ENCODE measurements around the gene NRXN3.
A peak's percentile ranks its signal among the peaks of the same experiment; 100 is the strongest.

Gene NRXN3

GRCh38 chr14:78721756-78722480 lies 551.7 kb downstream of the NRXN3 start:
- no peak for DNase-seq (ENCODE audit: low spot score)

GRCh38 chr14:78725086-78725485 lies 554.9 kb downstream of the NRXN3 start:
- DNase-seq (ENCODE audit: low spot score): no peak

DNA sequence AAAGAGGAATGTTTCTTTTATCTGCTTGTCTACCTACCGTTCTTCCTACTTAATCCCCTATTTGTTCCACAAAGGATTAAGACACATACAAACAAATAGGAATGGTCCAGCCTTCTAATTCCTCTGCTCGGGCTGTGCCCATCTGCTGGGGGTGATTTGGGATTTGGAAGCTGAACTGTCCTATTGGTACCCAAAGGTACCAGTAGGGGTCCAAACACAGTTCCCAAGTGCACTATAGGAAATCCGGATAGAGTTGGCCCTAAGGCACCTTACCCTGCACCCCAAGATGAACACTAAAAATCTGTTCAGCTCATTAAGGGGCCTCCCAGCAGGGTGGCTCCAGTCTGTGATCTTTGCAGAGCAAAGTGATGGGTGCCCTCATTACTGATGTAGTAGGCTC lies 566.9 kb downstream of the NRXN3 start:
- DNase-seq (ENCODE audit: low spot score): no peak

- no peak for DNase-seq (ENCODE audit: low spot score)
These were observed 567.4 kb downstream of the NRXN3 start for GRCh38 chr14:78737601-78738000.

DNA sequence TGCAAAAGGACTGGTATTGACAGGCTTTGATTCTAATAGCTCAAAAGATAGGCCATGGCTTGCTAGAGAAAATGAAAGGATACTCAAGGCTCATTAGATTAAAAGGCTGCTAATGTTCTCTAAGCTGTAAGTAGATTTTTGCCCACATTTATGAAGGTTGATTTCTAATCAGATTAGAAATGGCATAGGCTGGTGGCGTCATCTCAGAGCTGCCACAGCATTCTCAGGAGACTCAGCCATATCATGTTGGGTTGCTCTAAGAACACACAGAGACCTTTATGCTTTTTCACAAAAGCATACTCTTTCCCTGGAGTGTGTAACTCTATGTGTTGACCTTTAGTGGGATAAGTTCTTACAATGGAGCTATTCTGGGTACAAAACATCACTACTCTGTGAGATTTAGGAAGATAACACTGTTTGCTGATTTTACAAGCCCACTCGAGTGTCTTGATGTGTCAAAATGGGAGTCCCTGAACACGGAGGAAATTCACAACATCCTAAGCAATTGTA lies 576.0 kb downstream of the NRXN3 start:
- no peak for DNase-seq (ENCODE audit: low spot score)

DNA sequence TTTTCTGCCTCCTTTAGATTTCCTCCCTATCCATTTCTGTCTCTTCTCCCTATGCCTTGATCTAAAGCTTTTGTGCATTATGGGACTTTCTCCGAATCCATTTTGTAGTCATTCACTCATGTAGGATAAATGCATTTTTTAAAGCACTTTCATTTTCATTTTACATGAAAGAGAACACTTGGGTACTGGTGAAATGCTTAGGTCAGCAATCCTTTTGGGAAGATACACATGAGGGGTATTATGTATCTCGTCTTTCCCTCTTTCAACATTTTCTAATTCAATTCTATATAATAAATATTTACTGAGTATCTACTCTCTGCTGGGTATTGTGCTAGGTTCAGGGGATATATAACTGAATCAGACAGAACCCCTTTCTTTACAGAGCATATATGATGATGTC lies 577.6 kb downstream of the NRXN3 start:
- no peak for DNase-seq (ENCODE audit: low spot score)

DNA sequence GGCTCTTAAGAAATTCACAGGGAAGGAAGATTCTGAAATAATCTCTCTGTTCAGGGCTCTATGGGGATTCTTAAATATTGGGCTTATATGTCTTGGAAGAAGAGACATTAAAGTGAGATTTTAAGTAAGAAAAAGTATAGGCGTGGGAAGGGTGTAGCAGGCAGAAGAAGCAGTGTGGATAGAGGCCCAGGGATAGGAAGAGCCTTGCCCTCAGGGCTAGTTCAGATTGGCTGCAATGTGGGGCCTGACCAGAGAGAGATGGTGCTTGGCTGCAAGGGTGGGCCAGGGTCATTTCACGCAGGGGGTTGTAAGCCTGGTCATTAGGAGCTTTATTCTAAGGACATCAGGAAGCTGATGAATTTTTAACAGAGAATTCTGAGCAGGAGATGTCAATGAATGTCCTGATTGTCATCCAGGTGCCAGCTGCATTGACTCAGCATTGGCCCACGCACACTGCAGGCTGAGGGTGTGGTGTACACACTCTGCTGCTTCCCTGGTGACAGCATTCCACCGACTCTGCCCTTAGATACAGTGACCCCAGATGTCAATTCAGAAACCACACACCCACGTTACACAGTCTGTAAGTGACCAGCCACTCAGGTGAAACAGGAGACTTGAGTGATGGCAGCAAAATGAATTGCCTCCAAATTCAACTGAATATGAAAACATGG lies 582.5 kb downstream of the NRXN3 start:
- DNase-seq (ENCODE audit: low spot score): no peak

DNA sequence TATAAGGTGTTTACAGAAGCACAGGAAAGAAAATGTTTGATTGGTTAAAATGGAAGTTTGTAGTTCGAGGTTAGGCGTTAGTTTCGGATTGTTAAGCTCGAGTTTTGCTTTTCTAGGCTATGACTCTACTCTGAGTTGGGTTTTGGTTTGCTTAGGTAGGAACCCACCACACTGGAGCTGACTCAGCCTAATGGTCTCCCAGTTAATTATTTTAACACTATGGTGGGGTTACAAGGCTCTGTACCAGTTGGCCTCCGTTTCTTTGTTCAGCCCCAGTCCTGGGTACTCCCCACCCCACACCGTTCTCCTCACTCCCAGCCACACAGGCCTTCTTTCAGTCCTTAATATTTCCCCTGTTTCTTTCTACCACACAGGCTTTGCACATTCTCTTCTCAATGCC lies 583.9 kb downstream of the NRXN3 start:
- DNase-seq (ENCODE audit: low spot score): no peak

DNA sequence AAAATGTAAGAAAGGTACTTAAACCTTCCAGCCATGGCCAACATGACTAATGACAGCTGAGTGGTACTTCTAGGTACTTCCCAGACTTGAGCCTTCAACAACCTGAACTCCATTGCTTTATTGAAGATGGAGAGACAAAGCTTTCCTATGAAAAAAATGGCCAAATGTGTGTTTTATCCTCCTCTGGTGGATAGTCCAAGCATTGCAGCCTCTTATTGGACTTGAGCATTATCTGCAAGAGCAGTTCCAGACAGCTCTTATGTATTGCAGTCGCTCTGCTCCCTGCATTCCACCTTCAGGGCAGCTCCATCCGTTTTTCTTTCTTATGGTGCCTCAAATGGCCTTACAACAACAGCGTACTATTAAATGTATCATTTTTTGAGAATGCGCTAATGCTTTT lies 588.2 kb downstream of the NRXN3 start:
- peak; percentile 20 for DNase-seq (ENCODE audit: low spot score)

- DNase-seq (ENCODE audit: low spot score): no peak
These were observed 592.2 kb downstream of the NRXN3 start for GRCh38 chr14:78762331-78762730.

GRCh38 chr14:78763746-78764145 lies 593.6 kb downstream of the NRXN3 start:
- DNase-seq (ENCODE audit: low spot score): no peak

- no peak for DNase-seq (ENCODE audit: low spot score)
These were observed 594.1 kb downstream of the NRXN3 start for GRCh38 chr14:78764240-78764639.

DNA sequence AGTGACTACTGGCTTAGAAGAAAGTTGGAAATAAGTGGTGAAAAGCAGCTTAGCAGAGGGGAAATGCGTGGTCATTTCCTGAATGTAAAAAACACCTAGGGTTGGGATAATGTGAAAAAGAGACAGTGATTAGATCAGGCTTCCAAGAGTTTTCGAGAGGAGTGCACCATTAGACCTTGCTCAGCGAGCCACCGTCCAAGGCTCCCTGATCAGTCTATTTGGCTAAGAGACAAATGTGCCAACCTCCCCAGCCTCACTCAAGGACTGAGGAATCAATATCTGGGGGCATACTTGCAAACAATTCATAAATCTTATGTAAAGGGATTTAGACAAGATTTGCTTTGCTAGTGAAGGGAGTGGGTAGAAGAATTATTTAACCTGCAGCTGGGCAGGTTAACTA lies 594.5 kb downstream of the NRXN3 start:
- no peak for DNase-seq (ENCODE audit: low spot score)

- DNase-seq (ENCODE audit: low spot score): no peak
These were observed 597.3 kb downstream of the NRXN3 start for GRCh38 chr14:78767436-78767835.

DNA sequence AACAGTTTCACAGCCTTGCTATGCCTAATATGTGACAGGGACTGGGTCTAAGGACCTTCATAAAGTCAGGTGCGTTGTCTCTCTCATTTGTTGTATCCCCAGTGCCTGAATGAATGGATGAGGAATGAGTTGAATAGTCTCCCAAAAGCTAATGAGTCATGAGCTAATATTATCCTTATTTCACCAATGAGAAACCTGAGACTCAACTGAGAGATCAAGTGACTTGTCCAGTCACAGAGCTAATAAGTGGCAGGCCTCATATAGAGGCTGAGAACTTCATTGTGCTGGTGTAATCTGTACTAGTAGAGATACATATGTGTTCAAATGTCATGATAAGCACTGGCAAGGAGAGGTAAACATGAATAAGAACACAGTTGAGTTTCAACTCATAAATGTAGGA lies 612.4 kb downstream of the NRXN3 start:
- no peak for DNase-seq (ENCODE audit: low spot score)

DNA sequence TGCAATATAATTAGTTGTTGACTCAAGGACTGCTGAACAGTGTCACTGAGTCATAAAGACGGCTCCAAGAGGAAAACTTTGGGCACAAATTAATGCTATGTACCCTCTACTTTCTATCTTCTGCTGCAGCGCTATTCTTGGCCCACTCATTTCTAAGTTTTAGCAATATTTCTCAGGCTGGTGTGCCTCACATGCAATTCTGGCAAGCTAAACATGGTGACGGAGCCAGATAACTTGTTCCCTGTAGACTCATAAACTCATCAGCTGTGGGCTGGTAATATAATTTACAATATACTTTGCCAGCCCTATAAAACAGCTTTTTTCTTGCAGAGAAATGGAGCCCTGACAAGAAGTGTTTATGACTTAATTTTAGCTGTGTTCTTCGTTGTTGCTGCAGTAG lies 615.1 kb downstream of the NRXN3 start:
- DNase-seq (ENCODE audit: low spot score): no peak

DNA sequence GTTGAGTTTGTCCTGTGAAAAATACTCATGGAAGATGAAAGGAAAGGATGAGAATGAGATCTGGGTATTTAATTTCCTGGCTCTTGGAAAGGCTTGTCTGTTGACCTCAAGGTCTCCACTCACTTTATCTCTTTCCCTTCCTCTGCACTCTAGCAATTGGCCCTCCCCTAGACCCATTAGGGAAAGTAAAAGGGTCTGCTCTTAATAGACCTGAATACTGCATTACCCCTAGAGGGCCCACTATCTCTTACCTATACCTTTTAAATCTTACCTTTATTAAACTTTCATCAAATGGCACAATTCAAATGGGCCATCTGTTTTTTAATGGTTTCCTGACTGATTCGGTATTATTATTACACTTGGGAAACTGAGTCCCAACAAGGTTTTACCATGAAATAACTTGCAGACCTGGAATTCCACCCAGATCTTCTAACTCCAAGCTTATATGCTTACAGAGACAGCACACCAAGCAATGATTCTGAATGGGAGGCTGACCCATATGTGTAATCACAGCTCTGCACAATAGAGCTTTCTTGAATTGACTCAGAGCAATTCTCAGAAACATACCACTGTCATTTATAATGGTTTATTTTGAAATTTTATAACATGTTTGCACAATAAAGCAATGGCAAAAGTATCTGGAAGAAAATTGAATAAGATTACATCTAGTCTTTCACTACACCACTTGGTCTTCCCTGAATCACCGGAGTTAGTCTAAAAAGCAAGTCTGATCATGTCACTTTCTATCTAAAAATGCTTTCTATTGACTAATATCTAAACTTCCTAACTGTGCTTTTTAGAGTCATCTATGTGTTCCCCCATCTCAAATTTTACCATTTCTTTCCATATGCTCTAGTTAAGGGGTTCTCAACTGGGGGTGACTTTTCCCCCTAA lies 618.5 kb downstream of the NRXN3 start:
- DNase-seq (ENCODE audit: low spot score): no peak

GRCh38 chr14:78790271-78790670 lies 620.1 kb downstream of the NRXN3 start:
- DNase-seq (ENCODE audit: low spot score): no peak

- no peak for DNase-seq (ENCODE audit: low spot score)
These were observed 628.6 kb downstream of the NRXN3 start for GRCh38 chr14:78798757-78799156.

DNA sequence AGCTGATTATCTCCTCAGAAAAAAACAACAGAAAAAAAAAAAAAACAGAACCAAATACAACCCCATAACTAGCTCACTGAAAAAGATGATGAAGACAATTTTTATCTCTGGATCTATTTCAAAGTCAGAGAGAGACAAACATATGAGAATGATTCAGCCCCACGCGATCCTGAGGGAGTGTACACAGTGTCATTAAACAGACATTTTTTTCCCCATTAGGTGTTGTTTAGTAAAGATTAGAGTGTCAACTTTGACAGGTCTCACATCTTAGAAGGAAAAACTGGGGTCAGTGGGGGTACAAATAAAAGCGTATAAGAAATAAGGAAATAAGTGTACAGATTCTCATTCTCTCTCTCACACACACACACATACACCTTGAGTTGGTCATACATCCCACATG lies 635.4 kb downstream of the NRXN3 start:
- DNase-seq (ENCODE audit: low spot score): no peak

DNA sequence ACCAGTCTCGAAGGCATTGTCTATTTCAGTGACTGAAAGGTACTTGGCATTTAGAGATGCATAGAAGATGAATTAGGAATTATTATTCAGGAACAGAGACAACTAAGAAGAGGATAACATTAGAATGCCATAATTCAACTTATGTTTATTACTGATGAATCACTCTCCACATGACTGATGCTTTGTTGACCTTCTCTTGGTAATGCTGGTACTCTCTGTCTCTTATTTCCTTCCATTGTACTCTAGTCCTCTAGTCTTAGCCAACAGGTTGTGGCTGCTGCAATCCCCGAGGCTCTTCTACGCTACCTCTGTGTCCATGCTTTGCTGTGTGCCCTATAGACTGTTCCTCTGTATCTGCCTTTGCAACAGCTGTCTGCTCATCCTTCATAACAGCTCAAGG lies 652.9 kb downstream of the NRXN3 start:
- DNase-seq (ENCODE audit: low spot score): no peak

- DNase-seq (ENCODE audit: low spot score): no peak
These were observed 653.3 kb downstream of the NRXN3 start for GRCh38 chr14:78823516-78823915.

- no peak for DNase-seq (ENCODE audit: low spot score)
These were observed 659.1 kb downstream of the NRXN3 start for GRCh38 chr14:78829274-78829673.
